ENCODE data around the gene DLG3. TPM values are rescaled to one million over a fixed set of nuclear protein-coding genes. Genes with fewer than 3 reads are reported as not detected.

The DLG3 gene
- total and polyA plus RNA-seq, 12 donors, result 5.7 to 13.1 (median 10.4) TPM

DNA sequence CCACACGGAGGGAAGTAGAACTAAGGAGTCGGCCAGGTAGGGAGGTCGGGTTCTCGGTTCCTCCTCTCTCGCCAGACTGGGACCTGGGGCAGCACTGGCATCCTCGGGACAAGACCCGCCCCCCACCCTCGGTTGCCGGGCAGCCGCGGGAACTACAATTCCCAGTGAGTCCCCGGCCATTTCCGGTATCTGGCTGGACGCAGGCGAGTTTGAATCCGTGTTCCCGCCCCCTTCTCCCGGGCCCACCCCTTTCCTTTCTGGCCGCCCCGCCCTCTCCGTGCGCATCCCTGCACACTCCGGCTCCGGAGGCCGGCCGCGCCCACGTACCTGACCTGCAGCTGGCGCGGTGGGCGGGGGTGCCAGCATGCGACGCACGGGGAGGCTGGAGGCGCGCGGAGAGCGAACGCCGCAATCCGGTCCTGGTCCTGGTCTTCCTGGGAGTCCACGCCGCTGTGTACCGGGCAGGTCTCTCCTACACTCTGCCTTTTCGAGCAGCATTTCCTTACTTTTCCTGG is 10.2 kb upstream of the DLG3 start:
- Histone ChIP-seq H3K9me3 (no peaks in the 10 kb centered on the region), H3K4me3 (peak overlapping the region; percentile 49 to 80 (median 70)), H3K36me3 (no peaks in the 10 kb centered on the region), H3K27ac (peak overlapping the region; percentile 52 to 89 (median 85)), H3K27me3 (peaks cover 0 to 43% (median 0%) of the 10 kb centered on the region in 7 donors), H3K4me1 (peaks cover 0 to 17% (median 9%) of the 10 kb centered on the region in 9 donors)
- DNase-seq (peak; percentile 86 to 87), ATAC-seq (peak; percentile 92 to 96 (median 94))
- WGBS, 2 donors, result 0% methylated on average over 25 to 45 of the region's 45 CpGs
- intact Hi-C loops (cut with DNase I), result no loop called here
- TF ChIP-seq, protein P1, sequence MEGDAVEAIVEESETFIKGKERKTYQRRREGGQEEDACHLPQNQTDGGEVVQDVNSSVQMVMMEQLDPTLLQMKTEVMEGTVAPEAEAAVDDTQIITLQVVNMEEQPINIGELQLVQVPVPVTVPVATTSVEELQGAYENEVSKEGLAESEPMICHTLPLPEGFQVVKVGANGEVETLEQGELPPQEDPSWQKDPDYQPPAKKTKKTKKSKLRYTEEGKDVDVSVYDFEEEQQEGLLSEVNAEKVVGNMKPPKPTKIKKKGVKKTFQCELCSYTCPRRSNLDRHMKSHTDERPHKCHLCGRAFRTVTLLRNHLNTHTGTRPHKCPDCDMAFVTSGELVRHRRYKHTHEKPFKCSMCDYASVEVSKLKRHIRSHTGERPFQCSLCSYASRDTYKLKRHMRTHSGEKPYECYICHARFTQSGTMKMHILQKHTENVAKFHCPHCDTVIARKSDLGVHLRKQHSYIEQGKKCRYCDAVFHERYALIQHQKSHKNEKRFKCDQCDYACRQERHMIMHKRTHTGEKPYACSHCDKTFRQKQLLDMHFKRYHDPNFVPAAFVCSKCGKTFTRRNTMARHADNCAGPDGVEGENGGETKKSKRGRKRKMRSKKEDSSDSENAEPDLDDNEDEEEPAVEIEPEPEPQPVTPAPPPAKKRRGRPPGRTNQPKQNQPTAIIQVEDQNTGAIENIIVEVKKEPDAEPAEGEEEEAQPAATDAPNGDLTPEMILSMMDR (IDR thresholded peaks at IDR 0.05), result no peak

DNA sequence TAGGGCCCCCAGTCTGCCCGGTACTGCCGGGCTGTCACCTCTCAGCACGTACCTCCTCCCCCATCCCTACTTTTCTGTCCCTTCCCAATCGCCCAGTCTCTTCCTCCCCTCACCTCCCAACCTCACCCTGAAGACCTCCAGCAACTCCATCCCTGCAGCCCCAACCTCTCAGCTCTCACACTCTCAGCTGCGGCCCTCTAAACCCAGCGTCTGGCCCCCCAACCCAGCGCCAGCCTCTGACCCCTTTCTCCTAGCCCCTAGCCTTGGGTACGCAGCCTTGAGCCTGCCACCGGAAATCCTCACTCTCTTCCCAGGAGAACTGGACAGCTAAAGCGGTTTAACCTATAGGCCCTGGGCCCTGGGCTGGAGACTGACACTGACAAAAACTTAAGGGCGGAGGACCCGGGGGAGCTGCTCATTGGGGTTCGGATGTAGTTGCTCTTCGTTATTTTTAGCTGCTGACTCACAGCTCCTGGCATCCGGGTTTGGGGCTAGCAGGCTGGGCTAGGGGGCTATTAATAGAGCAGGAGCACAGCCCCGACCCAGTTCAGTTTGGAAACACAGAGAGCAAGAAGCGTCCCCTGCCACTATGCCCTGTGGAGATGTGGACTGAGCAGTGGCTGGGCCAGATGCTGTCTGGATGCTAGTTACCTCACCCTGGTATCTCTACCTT is 9.6 kb upstream of the DLG3 start:
- intact Hi-C loops (cut with DNase I), result no loop called here
- H3K4me1 ChIP-seq, result peaks cover 0 to 17% (median 9%) of the 10 kb centered on the region in 9 donors
- peak overlapping the region; percentile 52 to 89 (median 85) for H3K27ac ChIP-seq
- DNase-seq (peak; percentile 31 to 71), ATAC-seq (peak; percentile 38 to 83 (median 70))
- TF ChIP-seq, protein P1 (IDR thresholded peaks at IDR 0.05), result no peak
- WGBS, 2 donors, result 6 to 10% methylated on average over 14 to 17 of the region's 17 CpGs
- peak overlapping the region; percentile 49 to 80 (median 70) for H3K4me3 ChIP-seq
- H3K27me3 ChIP-seq, result peaks cover 0 to 47% (median 0%) of the 10 kb centered on the region in 7 donors
- no peaks in the 10 kb centered on the region for H3K36me3 ChIP-seq
- H3K9me3 ChIP-seq, result no peaks in the 10 kb centered on the region

DNA sequence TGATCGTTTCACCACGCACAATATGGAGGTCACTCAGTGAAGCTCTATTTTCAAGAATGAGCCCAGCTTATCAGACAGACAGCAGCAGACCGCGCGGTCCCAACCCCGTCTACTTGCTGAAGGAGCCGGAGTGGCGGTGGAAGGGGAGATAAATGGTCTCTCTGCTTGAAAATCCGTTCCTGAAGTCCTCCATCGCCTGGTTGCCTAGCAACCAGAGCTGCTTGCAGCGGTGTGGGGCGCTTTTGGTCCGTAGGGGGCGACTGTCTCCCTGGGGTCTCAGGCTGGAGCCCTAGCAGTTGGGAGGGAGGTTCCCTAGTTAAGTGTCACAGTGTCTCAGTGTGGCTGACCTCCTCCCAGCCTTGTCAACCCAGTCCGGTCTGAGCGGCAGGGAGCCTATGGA is 8.3 kb upstream of the DLG3 start:
- peaks cover 0 to 60% (median 0%) of the 10 kb centered on the region in 7 donors for H3K27me3 ChIP-seq
- TF ChIP-seq, protein P1 (IDR thresholded peaks at IDR 0.05), result peak in 1 of 9 donors; percentile 16
- no peaks in the 10 kb centered on the region for H3K9me3 ChIP-seq
- peak overlapping the region in 5 of 10 donors; percentile 86 to 89 (median 88) for H3K27ac ChIP-seq
- intact Hi-C loops (cut with DNase I), result no loop called here
- DNase-seq (no peak), ATAC-seq (no peak)
- 20 to 26% methylated on average over 16 of the region's 16 CpGs for WGBS, 2 donors
- H3K4me1 ChIP-seq, result peaks cover 0 to 17% (median 9%) of the 10 kb centered on the region in 9 donors
- no peak overlapping the region for H3K4me3 ChIP-seq
- H3K36me3 ChIP-seq, result no peaks in the 10 kb centered on the region

DNA sequence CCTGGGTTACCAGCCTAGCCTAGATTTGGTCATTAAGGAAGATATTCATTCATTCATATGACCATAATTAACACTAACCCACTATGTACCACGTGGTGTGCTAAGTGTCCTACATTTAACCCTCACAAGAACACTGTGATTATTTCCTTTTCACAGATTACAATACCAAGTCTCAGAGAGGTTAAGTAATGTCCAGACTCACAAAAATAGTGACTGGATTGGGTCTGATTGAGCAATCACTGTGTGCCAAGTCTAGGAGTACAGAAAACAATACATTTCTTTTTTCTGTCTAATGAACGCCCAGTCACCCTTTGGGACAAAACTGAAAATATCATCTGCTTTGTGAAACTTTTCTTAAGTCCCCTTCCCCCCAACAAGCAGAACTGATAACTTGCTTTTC is 7.6 kb upstream of the DLG3 start:
- intact Hi-C loops (cut with DNase I), result no loop called here
- WGBS, 2 donors, result 39% methylated on average over 2 of the region's 2 CpGs
- H3K27ac ChIP-seq, result no peak overlapping the region

More for the DNA sequence above, 7.6 kb upstream of the DLG3 start:
- TF ChIP-seq, protein P1 (IDR thresholded peaks at IDR 0.05), result no peak
- ATAC-seq (no peak), DNase-seq (no peak)
- Histone ChIP-seq H3K4me3 (no peak overlapping the region), H3K4me1 (peaks cover 0 to 17% (median 9%) of the 10 kb centered on the region in 9 donors), H3K27me3 (peaks cover 0 to 67% (median 0%) of the 10 kb centered on the region in 7 donors), H3K36me3 (no peaks in the 10 kb centered on the region), H3K9me3 (no peaks in the 10 kb centered on the region)

Measured in heart right ventricle (tissue), 16 donors.